Lung (tissue), 12 donors: ENCODE results near the gene TVP23B. TPM values are rescaled to one million over a fixed set of nuclear protein-coding genes. Genes with fewer than 3 reads are reported as not detected.

Experiments used
- ATAC-seq: fragments of 200-7000 bp; cut with Tn5 transposase; one replicate; pipeline ENCODE4 v1.9.1; 2020; ENCODE audit warnings: moderate number of reproducible peaks; ENCODE audit not compliant: insufficient read depth, low FRiP score
- DNase-seq, 3 donors: peaks; one replicate each; pipeline ENCODE4 v3.0.0-alpha.2; 2013 to 2017
- H3K27ac ChIP-seq, 2 donors: one replicate each; pipeline ENCODE4 v1.5.1; 2013; ENCODE audit warnings: mild to moderate bottlenecking in 2 of 2, moderate library complexity in 2 of 2, control low read depth in 1 of 2, inconsistent platforms in 1 of 2, low read depth in 1 of 2, low read length in 1 of 2
- H3K27me3 ChIP-seq, 3 donors: one replicate each; pipeline ENCODE4 v1.5.1; 2013; ENCODE audit warnings: low read length in 2 of 3; ENCODE audit not compliant: control insufficient read depth in 3 of 3, insufficient read depth in 3 of 3
- H3K36me3 ChIP-seq, 4 donors: one replicate each; pipeline ENCODE4 v1.5.1; 2013; ENCODE audit warnings: low read length in 4 of 4, mild to moderate bottlenecking in 1 of 4, moderate library complexity in 1 of 4; ENCODE audit not compliant: control insufficient read depth in 4 of 4, insufficient read depth in 4 of 4
- H3K4me1 ChIP-seq, 5 donors: one replicate each; pipeline ENCODE4 v1.5.1; 2013; ENCODE audit warnings: low read length in 5 of 5, mild to moderate bottlenecking in 2 of 5, moderate library complexity in 1 of 5; ENCODE audit not compliant: control insufficient read depth in 5 of 5, insufficient read depth in 5 of 5
- H3K4me3 ChIP-seq: one replicate; pipeline ENCODE4 v1.5.1; 2013; ENCODE audit warnings: mild to moderate bottlenecking, control low read depth, moderate library complexity
- H3K9ac ChIP-seq, 2 donors: one replicate each; pipeline ENCODE4 v1.5.1; 2013; ENCODE audit warnings: low read length in 2 of 2, control low read depth in 1 of 2; ENCODE audit not compliant: insufficient read depth in 1 of 2
- H3K9me3 ChIP-seq, 4 donors: one replicate each; pipeline ENCODE4 v1.5.1; 2013; ENCODE audit warnings: low read length in 3 of 4, mild to moderate bottlenecking in 1 of 4, moderate library complexity in 1 of 4; ENCODE audit not compliant: control insufficient read depth in 4 of 4, insufficient read depth in 3 of 4
- CTCF ChIP-seq: IDR thresholded peaks from 2 replicates; pipeline ENCODE4 v1.5.1; 2012; ENCODE audit warnings: mild to moderate bottlenecking; ENCODE audit errors: control extremely low read depth, extremely low read depth
- WGBS, 2 donors: extraction: QIAGEN DNeasy Blood & Tissue Kit; methylation state at CpG; one replicate each; pipeline ENCODE4 v1.1.7; 2013; 5-methylcytosine and 5-hydroxymethylcytosine counted together
- polyA plus RNA-seq, 2 donors: library from polyadenylated mRNA; stranded (reverse); fragments of 200-250 nt; gene quantifications; one replicate each; pipeline ENCODE4 v1.2.1, GENCODE V29; 2013
- total RNA-seq, 2 donors: library from RNA; depleted of rRNA in 1 of 2; stranded (reverse); fragments of >200 nt in 1 of 2; gene quantifications; one replicate each; pipeline ENCODE4 v1.2.1, GENCODE V29; 2014 to 2021
- donor health status: control.
- donor health status: control.
- donor health status: Bipolar disorder and iron deficiency.
- donor health status: healthy.
- donor health status: DM: yes; HTN: yes; CAD: no.

Gene TVP23B
- total and polyA plus RNA-seq, 4 donors = 28.6 to 42.1 (median 32.9) TPM

GRCh38 chr17:18848501-18848900 lies 67.5 kb downstream of the TVP23B start:
- H3K4me3 ChIP-seq = no peak overlapping the region
- WGBS, 2 donors = 95 to 97% methylated on average over 6 of the region's 6 CpGs
- no peaks in the 10 kb centered on the region for H3K4me1 ChIP-seq
- no peaks in the 10 kb centered on the region for H3K9me3 ChIP-seq
- H3K27me3 ChIP-seq = no peaks in the 10 kb centered on the region
- H3K27ac ChIP-seq = no peak overlapping the region
- DNase-seq = no peak
- no peak overlapping the region for H3K9ac ChIP-seq
- no peak for ATAC-seq
- H3K36me3 ChIP-seq = no peaks in the 10 kb centered on the region
- no peak for TF ChIP-seq CTCF

GRCh38 chr17:18850679-18851078 lies 69.7 kb downstream of the TVP23B start:
- Histone ChIP-seq H3K36me3 (no peaks in the 10 kb centered on the region), H3K9me3 (no peaks in the 10 kb centered on the region), H3K9ac (no peak overlapping the region), H3K27me3 (no peaks in the 10 kb centered on the region), H3K4me1 (peaks cover 0 to 7% (median 0%) of the 10 kb centered on the region in 5 donors), H3K27ac (no peak overlapping the region), H3K4me3 (no peak overlapping the region)
- 64 to 84% methylated on average over 1 of the region's 1 CpG for WGBS, 2 donors
- TF ChIP-seq CTCF = no peak
- no peak for DNase-seq
- no peak for ATAC-seq

- Histone ChIP-seq H3K27ac (no peak overlapping the region), H3K9me3 (no peaks in the 10 kb centered on the region), H3K4me3 (no peak overlapping the region), H3K36me3 (no peaks in the 10 kb centered on the region), H3K27me3 (no peaks in the 10 kb centered on the region), H3K4me1 (peaks cover 0 to 8% (median 0%) of the 10 kb centered on the region in 5 donors), H3K9ac (no peak overlapping the region)
- ATAC-seq (no peak), DNase-seq (no peak)
- 68 to 77% methylated on average over 3 of the region's 3 CpGs for WGBS, 2 donors
- TF ChIP-seq CTCF = no peak
These were observed 70.2 kb downstream of the TVP23B start for GRCh38 chr17:18851201-18851600.

- no peak for ATAC-seq
- TF ChIP-seq CTCF = no peak
- peaks cover 0 to 20% (median 4%) of the 10 kb centered on the region in 5 donors for H3K4me1 ChIP-seq
- 90% methylated on average over 7 of the region's 7 CpGs for WGBS, 2 donors
- DNase-seq = no peak
- no peak overlapping the region for H3K9ac ChIP-seq
- H3K27ac ChIP-seq = no peak overlapping the region
- no peaks in the 10 kb centered on the region for H3K36me3 ChIP-seq
- H3K4me3 ChIP-seq = no peak overlapping the region
- H3K27me3 ChIP-seq = no peaks in the 10 kb centered on the region
- H3K9me3 ChIP-seq = no peaks in the 10 kb centered on the region
These were observed 74.0 kb downstream of the TVP23B start for GRCh38 chr17:18854956-18855355.
